ENCODE data around the gene MAPK1. TPM values are rescaled to one million over a fixed set of nuclear protein-coding genes. Genes with fewer than 3 reads are reported as not detected.

The MAPK1 gene
- total and polyA plus RNA-seq, 9 of the 15 experiments (the other 6 are each of a cell fraction or from before 2014, with no cell fraction given) = 46.3 to 575 (median 283) TPM

DNA sequence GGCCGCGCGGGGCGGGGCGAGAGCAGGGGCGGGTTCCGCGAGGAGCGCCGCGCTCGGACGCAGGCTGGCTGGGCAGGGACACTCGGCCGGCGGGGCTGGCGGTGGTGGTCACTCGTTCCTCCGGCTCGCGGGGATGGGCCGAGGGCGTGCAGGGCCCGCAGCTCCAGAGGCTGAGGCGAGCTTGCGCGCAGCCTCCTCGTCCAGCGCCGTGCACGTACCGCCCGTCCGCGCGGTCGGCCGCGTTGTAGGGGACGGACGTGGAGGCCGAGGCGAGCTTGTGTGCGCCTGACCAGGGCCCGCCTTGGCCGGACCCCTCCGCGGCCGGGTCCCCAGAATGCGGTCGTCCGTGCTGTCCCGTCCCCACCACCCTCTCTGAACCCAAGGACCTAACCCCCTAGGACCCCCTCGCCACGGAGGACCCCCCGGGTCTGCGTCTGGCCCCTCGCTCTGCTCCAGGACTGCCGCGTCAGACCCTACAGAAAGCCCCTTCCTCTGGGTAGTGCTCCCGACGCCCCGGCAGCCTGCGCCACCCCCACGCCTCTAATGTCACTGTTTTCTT, 131.3 kb downstream of the MAPK1 start (continued):
- TF ChIP-seq ZNF407 (IDR thresholded peaks at IDR 0.05; ENCODE audit: low read depth) = no peak
- TF ChIP-seq ZFX (CRISPR knock-in tag; IDR thresholded peaks at IDR 0.05) = no peak
- no peak for TF ChIP-seq ZNF146 (CRISPR knock-in tag; IDR thresholded peaks at IDR 0.05; ENCODE audit: unreplicated experiment)
- TF ChIP-seq BRD4 (IDR thresholded peaks at IDR 0.05) = no peak
- TF ChIP-seq SP2 (IDR thresholded peaks at IDR 0.05; ENCODE audit: extremely low read depth, low read depth, low read length, poor library complexity, severe bottlenecking) = no peak
- no peak for TF ChIP-seq ZNF644 (tag; IDR thresholded peaks at IDR 0.05; ENCODE audit: low read depth)
- no peak for TF ChIP-seq ATF3 (IDR thresholded peaks at IDR 0.05)
- peak; percentile 3; the same call in 1 of the 2 replicates for TF ChIP-seq ATF3 (CRISPR knock-in tag; conservative IDR thresholded peaks at IDR 0.05)
- TF ChIP-seq RBM22 (IDR thresholded peaks at IDR 0.05; ENCODE audit: low read depth, low read length, poor library complexity, severe bottlenecking) = no peak
- TF ChIP-seq, protein P1, sequence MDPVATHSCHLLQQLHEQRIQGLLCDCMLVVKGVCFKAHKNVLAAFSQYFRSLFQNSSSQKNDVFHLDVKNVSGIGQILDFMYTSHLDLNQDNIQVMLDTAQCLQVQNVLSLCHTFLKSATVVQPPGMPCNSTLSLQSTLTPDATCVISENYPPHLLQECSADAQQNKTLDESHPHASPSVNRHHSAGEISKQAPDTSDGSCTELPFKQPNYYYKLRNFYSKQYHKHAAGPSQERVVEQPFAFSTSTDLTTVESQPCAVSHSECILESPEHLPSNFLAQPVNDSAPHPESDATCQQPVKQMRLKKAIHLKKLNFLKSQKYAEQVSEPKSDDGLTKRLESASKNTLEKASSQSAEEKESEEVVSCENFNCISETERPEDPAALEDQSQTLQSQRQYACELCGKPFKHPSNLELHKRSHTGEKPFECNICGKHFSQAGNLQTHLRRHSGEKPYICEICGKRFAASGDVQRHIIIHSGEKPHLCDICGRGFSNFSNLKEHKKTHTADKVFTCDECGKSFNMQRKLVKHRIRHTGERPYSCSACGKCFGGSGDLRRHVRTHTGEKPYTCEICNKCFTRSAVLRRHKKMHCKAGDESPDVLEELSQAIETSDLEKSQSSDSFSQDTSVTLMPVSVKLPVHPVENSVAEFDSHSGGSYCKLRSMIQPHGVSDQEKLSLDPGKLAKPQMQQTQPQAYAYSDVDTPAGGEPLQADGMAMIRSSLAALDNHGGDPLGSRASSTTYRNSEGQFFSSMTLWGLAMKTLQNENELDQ (CRISPR knock-in tag; IDR thresholded peaks at IDR 0.05; ENCODE audit: borderline replicate concordance) = no peak
